HUES6 (cell line): ENCODE measurements around the gene ERN1.
"Not testable (repeated sequence)": the region's sequence is repeated elsewhere in the genome, so short reads cannot be mapped to it uniquely, and the experiment has no call there.

Experiments
- H3K27ac ChIP-seq: 2 replicates; pipeline ENCODE4 v1.7.0; 2013; ENCODE audit warnings: low read depth, mild to moderate bottlenecking, low read length, inconsistent platforms
- H3K27me3 ChIP-seq: 2 replicates; pipeline ENCODE4 v1.6.1; 2013; ENCODE audit warnings: low read length; ENCODE audit not compliant: control insufficient read depth, insufficient read depth
- H3K36me3 ChIP-seq: 2 replicates; pipeline ENCODE4 v1.6.1; 2013; ENCODE audit warnings: low read length; ENCODE audit not compliant: control insufficient read depth, insufficient read depth
- H3K4me1 ChIP-seq: 2 replicates; pipeline ENCODE4 v1.6.1; 2013; ENCODE audit warnings: low read length; ENCODE audit not compliant: control insufficient read depth, insufficient read depth
- H3K4me3 ChIP-seq: 2 replicates; pipeline ENCODE4 v1.5.1; 2013; ENCODE audit warnings: low read depth, low read length
- H3K9ac ChIP-seq: one replicate; pipeline ENCODE4 v1.6.1; 2013; ENCODE audit warnings: mild to moderate bottlenecking, low read length
- H3K9me3 ChIP-seq: 2 replicates; pipeline ENCODE4 v1.6.1; 2013; ENCODE audit warnings: low read depth, low read length; ENCODE audit not compliant: control insufficient read depth, insufficient read depth

ERN1 gene

DNA sequence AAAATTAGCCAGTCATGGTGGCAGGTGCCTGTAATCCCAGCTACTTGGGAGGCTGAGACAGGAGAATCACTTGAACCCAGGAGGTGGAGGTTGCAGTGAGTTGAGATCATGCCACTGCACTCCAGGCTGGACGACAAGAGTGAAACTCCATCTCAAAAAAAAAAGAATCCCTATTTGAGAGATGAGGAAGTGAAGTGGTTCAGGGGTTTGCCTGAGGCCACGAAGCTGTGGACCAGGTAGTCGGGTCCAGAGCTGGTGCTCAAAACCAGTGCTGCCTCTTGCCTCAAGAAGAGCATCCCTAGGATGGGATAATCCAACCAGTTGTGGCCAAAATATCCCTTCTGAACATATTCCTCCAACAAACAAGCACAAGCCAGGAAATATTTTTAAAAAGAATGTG is 37.7 kb upstream of the ERN1 start:
- not testable (repeated sequence) for H3K4me1 ChIP-seq, H3K9me3 ChIP-seq, H3K27ac ChIP-seq, H3K4me3 ChIP-seq, H3K27me3 ChIP-seq, H3K9ac ChIP-seq
- H3K36me3 ChIP-seq: peaks cover 14% of the 10 kb centered on the region

DNA sequence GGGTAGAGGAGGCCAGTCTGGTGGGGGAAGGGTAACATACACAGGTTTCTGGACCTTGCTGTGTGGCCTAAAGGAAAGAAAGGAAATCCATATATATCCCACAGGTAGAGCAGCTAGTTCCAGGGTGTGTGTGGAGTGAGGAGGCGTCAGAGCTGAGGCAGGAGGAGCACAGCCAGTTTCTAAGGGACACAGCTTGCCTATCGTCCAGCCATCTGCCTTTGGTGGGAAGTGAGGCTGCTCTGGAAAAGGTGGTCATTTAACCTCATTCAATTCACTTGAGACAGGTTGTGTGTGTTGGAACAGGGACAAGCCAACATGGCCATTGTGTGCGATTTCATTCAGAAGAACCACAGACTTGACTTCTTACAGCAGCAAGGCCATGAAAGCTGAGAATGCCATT is 36.9 kb upstream of the ERN1 start:
- Histone ChIP-seq H3K9me3 (no peaks in the 10 kb centered on the region), H3K36me3 (peaks cover 14% of the 10 kb centered on the region), H3K27me3 (no peaks in the 10 kb centered on the region), H3K27ac (no peak overlapping the region), H3K4me1 (no peaks in the 10 kb centered on the region), H3K9ac (no peak overlapping the region), H3K4me3 (no peak overlapping the region)

DNA sequence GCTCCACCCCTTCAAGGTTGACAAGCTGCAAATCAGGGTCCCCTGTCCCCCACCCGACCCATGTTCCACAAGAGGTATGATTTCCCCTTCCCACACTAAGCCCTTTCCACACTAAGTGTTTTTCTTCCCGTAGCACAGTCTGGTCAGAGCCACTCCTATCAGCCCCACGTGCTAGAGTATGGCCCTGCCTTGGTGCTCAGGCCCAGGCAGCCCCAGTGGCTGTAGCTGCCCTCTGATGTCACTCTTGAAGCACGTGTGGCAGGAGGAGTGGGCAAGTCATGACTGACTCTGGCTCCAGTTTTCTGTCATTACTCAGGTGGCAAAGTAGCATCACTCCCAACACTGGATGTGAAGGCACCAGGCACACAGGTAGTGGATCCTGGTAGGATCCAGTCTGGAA is 35.4 kb upstream of the ERN1 start:
- no peaks in the 10 kb centered on the region for H3K27me3 ChIP-seq
- H3K4me3 ChIP-seq: no peak overlapping the region
- H3K27ac ChIP-seq: no peak overlapping the region
- H3K36me3 ChIP-seq: peaks cover 9% of the 10 kb centered on the region; the same call in 1 of the 2 replicates
- no peaks in the 10 kb centered on the region for H3K4me1 ChIP-seq
- no peak overlapping the region for H3K9ac ChIP-seq
- H3K9me3 ChIP-seq: no peaks in the 10 kb centered on the region

DNA sequence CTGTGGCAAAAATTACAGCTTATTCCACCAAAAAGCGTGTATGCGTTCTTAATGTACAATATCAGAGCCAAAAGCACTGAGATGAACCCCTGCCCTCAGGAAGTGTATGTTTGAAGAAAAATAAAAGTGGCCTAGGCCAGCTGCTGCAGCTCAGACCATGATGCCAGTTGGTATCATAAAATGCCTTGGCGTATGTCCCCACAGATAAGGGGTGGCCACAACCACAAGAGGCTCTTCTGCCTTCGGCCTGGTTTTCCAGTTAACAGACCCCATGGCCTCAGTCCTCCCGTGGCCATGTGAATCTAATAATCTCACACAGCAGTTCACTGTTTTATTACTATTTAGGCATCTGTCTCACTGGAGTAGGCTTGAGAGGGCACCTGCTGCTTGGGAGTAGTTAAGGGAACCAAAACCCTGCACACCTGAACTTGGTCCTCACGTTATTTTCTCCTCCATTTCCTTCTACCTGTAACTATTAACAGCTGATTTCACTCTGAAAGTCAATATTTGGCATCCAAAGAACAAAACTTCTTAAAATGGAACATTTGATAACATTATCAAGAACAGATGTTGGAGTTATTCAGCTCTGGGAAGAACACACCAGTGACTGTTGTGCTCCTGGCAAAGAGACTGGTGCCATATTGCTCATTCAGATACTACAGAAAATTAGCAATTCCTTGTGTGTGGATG is 34.8 kb upstream of the ERN1 start:
- Histone ChIP-seq H3K9me3 (no peaks in the 10 kb centered on the region), H3K9ac (no peak overlapping the region), H3K4me3 (no peak overlapping the region), H3K27ac (no peak overlapping the region), H3K36me3 (peaks cover 4% of the 10 kb centered on the region; the same call in 1 of the 2 replicates), H3K4me1 (no peaks in the 10 kb centered on the region), H3K27me3 (no peaks in the 10 kb centered on the region)

- no peak overlapping the region for H3K9ac ChIP-seq
- H3K4me1 ChIP-seq: 0 out of 2 replicates have a peak, but pooled peaks cover 4% of the 10 kb centered on the region
- no peaks in the 10 kb centered on the region for H3K27me3 ChIP-seq
- H3K9me3 ChIP-seq: no peaks in the 10 kb centered on the region
- H3K36me3 ChIP-seq: peaks cover 3% of the 10 kb centered on the region; the same call in 1 of the 2 replicates
- no peak overlapping the region for H3K4me3 ChIP-seq
- H3K27ac ChIP-seq: no peak overlapping the region
Observed at GRCh38 chr17:64163468-64163867, 33.5 kb upstream of the ERN1 start.

- Histone ChIP-seq H3K9ac (no peak overlapping the region), H3K4me1 (0 out of 2 replicates have a peak, but pooled peaks cover 9% of the 10 kb centered on the region), H3K27ac (no peak overlapping the region), H3K36me3 (peaks cover 3% of the 10 kb centered on the region; the same call in 1 of the 2 replicates), H3K27me3 (no peaks in the 10 kb centered on the region), H3K9me3 (no peaks in the 10 kb centered on the region), H3K4me3 (no peak overlapping the region)
Observed at GRCh38 chr17:64162554-64162953, 32.6 kb upstream of the ERN1 start.

GRCh38 chr17:64161380-64162176 is 31.6 kb upstream of the ERN1 start:
- Histone ChIP-seq H3K9ac (no peak overlapping the region), H3K4me1 (0 out of 2 replicates have a peak, but pooled peaks cover 9% of the 10 kb centered on the region), H3K4me3 (no peak overlapping the region), H3K9me3 (no peaks in the 10 kb centered on the region), H3K27me3 (no peaks in the 10 kb centered on the region), H3K27ac (no peak overlapping the region), H3K36me3 (no peaks in the 10 kb centered on the region; the same call in 1 of the 2 replicates)

DNA sequence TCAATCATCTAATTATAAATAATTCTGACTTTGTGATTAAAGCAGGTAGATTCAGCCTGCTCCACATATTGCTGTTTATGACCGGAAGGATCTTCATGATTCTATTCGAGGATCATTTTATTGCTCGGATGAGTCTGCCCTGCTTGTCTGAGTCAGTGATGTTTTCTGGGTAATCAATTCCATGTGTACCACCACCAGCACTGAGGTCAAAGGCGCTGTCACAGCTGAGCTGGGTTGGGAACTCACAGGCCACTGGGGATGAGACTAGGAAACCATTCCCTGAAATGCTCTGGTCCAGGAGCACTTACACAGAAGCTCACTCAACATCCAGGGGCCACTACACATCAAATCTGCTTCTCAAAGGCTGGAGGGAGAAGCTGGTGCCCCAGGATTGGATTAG is 30.4 kb upstream of the ERN1 start:
- no peak overlapping the region for H3K4me3 ChIP-seq
- H3K36me3 ChIP-seq: no peaks in the 10 kb centered on the region
- H3K9me3 ChIP-seq: no peaks in the 10 kb centered on the region
- H3K27ac ChIP-seq: no peak overlapping the region
- H3K4me1 ChIP-seq: peaks cover 9% of the 10 kb centered on the region; the same call in 1 of the 2 replicates
- no peaks in the 10 kb centered on the region for H3K27me3 ChIP-seq
- no peak overlapping the region for H3K9ac ChIP-seq

DNA sequence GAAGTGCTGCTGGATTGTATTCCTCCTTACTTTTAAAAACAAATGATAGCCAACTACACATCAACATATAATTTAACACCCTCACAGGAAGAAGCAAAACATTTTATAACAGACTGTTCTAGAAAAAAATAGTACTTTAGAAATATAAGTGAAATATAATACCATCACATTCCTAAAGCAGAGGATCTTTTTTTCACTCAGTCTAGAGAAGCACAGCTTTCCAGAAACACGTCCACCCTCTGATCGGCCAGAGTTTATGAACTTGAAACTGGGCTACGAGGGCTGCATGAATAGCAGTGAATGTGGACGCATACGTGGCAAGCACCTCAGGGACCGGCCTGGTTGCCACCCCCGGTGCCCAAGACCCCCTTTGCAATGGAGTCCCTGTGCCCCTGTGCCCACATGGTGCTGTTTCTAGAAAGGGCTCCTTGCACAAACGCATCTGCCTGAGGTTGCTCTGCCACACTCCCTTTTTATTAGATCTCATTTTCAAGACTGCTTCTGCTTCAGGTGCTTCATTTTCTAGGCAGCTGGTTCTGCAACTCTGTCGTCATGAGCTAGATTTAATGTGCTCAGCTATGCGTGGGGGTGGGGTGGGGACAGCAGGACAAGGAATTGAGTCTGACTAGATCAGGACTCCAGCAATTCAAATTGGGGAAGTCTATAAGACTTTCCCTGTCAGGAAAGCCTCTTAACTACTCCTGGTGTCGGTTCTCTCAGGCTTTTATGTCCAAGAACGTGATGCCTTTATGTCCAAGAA is 29.1 kb upstream of the ERN1 start:
- no peak overlapping the region; the same call in 1 of the 2 replicates for H3K27ac ChIP-seq
- H3K27me3 ChIP-seq: no peaks in the 10 kb centered on the region
- H3K9me3 ChIP-seq: no peaks in the 10 kb centered on the region
- H3K36me3 ChIP-seq: no peaks in the 10 kb centered on the region
- no peak overlapping the region for H3K9ac ChIP-seq
- H3K4me3 ChIP-seq: no peak overlapping the region
- H3K4me1 ChIP-seq: peaks cover 9% of the 10 kb centered on the region; the same call in 1 of the 2 replicates

- no peak overlapping the region for H3K4me3 ChIP-seq
- no peaks in the 10 kb centered on the region for H3K9me3 ChIP-seq
- no peaks in the 10 kb centered on the region for H3K36me3 ChIP-seq
- H3K27ac ChIP-seq: no peak overlapping the region
- peaks cover 9% of the 10 kb centered on the region; the same call in 1 of the 2 replicates for H3K4me1 ChIP-seq
- H3K9ac ChIP-seq: no peak overlapping the region
- H3K27me3 ChIP-seq: no peaks in the 10 kb centered on the region
Observed at GRCh38 chr17:64158406-64158805, 28.5 kb upstream of the ERN1 start.
